Activated naive CD8-positive, alpha-beta T cell treated with anti-CD3 and anti-CD28 coated beads, Interleukin-2, amount 50 U/mL, for 16 hours (primary cell): Measurements from ENCODE around the gene LMF1.

Experiments
- DNase-seq: peaks from one replicate; pipeline ENCODE4 v3.0.0-alpha.2; 2020; ENCODE audit warnings: low read depth, low spot score

The LMF1 gene

GRCh38 chr16:970766-971581 lies at the start of gene LMF1:
Gene LMF1, minus strand, starts transcription at chr16:970984. Its CDS starts 4 bp downstream, at chr16:970980.
- peak; percentile 80 for DNase-seq

GRCh38 chr16:1020091-1020399 lies 49.3 kb upstream of the LMF1 start:
- DNase-seq: no peak

- no peak for DNase-seq
Observed at GRCh38 chr16:1019231-1020090, 48.7 kb upstream of the LMF1 start.

GRCh38 chr16:1018447-1019198 lies 47.8 kb upstream of the LMF1 start:
- DNase-seq: no peak

- no peak for DNase-seq
Observed at GRCh38 chr16:1014771-1015495, 44.1 kb upstream of the LMF1 start.

- no peak for DNase-seq
Observed at GRCh38 chr16:1014221-1014620, 43.4 kb upstream of the LMF1 start.

GRCh38 chr16:1013593-1013900 lies 42.8 kb upstream of the LMF1 start:
- DNase-seq: no peak

GRCh38 chr16:1012722-1013592 lies 42.2 kb upstream of the LMF1 start:
- no peak for DNase-seq

GRCh38 chr16:1012135-1012534 lies 41.4 kb upstream of the LMF1 start:
- no peak for DNase-seq

GRCh38 chr16:1011316-1012082 lies 40.7 kb upstream of the LMF1 start:
- no peak for DNase-seq

- no peak for DNase-seq
Observed at GRCh38 chr16:1010815-1011214, 40.0 kb upstream of the LMF1 start.

- DNase-seq: no peak
Observed at GRCh38 chr16:1010251-1010650, 39.5 kb upstream of the LMF1 start.

- no peak for DNase-seq
Observed at GRCh38 chr16:1009358-1010150, 38.8 kb upstream of the LMF1 start.

GRCh38 chr16:1008085-1008484 lies 37.3 kb upstream of the LMF1 start:
- no peak for DNase-seq

GRCh38 chr16:1007284-1007850 lies 36.6 kb upstream of the LMF1 start:
- no peak for DNase-seq

- no peak for DNase-seq
Observed at GRCh38 chr16:1006781-1007180, 36.0 kb upstream of the LMF1 start.

- DNase-seq: no peak
Observed at GRCh38 chr16:1005286-1005685, 34.5 kb upstream of the LMF1 start.

GRCh38 chr16:1003391-1004347 lies 32.9 kb upstream of the LMF1 start:
- no peak for DNase-seq
